HepG2 (cell line): ENCODE results near the gene FEM1C. TPM values are rescaled to one million over a fixed set of nuclear protein-coding genes. Genes with fewer than 3 reads are reported as not detected.

ENCODE experiments used
- ATAC-seq: fragments of 200-7000 bp; cut with Tn5 transposase; 3 replicates; pipeline ENCODE4 v1.9.1; 2020; ENCODE audit warnings: mild to moderate bottlenecking, moderate library complexity
- BruUV-seq: library from RNA; stranded (reverse); fragments of 400-500 nt; replicated peaks from 2 replicates; lab custom pipeline; 2021; lab: Mats Ljungman, UMichigan
- CTCF ChIA-PET: fragments of 300-600 bp; formaldehyde crosslinking; extraction: SDS; loops from one replicate; lab custom pipeline; 2021; ENCODE audit warnings: low total read pairs, inconsistent platforms, low intra/inter-chr PET ratio; lab: Yijun Ruan, JAX
- POLR2A ChIA-PET: fragments of 350-600 bp; sonication (Branson Sonifier 250); formaldehyde crosslinking; loops from one replicate; lab custom pipeline; 2020; ENCODE audit warnings: antibody characterized with exemption, inconsistent platforms; lab: Yijun Ruan, JAX
- DNase-seq: peaks from one replicate; pipeline ENCODE4 v3.0.0-alpha.2; 2015; ENCODE audit warnings: low spot score
- FAIRE-seq: peaks from 3 replicates; lab custom pipeline; 2011; peaks lifted over from hg19 to GRCh38; lab: Jason Lieb, UNC
- H2AFZ ChIP-seq: one replicate; pipeline ENCODE4 v1.6.1; 2011; ENCODE audit warnings: low read length, inconsistent platforms
- H3K27ac ChIP-seq: fragments of 300-600 bp; 3 replicates; pipeline ENCODE4 v1.8.0; 2011; ENCODE audit warnings: mixed run types, mild to moderate bottlenecking, mixed read lengths, low read length, inconsistent platforms; ENCODE audit not compliant: insufficient read depth; ENCODE audit errors: extremely low read length
- H3K27me3 ChIP-seq, 2 experiments: fragments of 200-600 bp in 1 of 2; 2 replicates in 1 of 2; 3 replicates in 1 of 2; pipeline versions ENCODE4 v1.6.0 to v1.8.0; 2011; ENCODE audit warnings: low read length in 2 of 2, mild to moderate bottlenecking in 2 of 2, moderate library complexity in 2 of 2, inconsistent platforms in 1 of 2; ENCODE audit not compliant: insufficient read depth in 2 of 2, control insufficient read depth in 1 of 2
- H3K36me3 ChIP-seq, 2 experiments: fragments of 200-600 bp in 1 of 2; replicated peaks in 1 of 2; 2 replicates in 1 of 2; 3 replicates in 1 of 2; pipeline versions ENCODE4 v1.5.1 to v1.8.0; 2011; ENCODE audit warnings: low read length in 2 of 2, inconsistent platforms in 1 of 2; ENCODE audit not compliant: insufficient read depth in 2 of 2, control insufficient read depth in 1 of 2
- H3K4me1 ChIP-seq: 2 replicates; pipeline ENCODE4 v1.5.1; 2012; ENCODE audit warnings: low read length, inconsistent platforms; ENCODE audit not compliant: insufficient read depth
- H3K4me2 ChIP-seq: 2 replicates; pipeline ENCODE4 v1.6.0; 2011; ENCODE audit warnings: low read depth, low read length, inconsistent platforms
- H3K4me3 ChIP-seq, 3 experiments: fragments of 200-600 bp in 1 of 3; sonication (generic), shearing (Covaris generic) in 1 of 3; replicated peaks in 1 of 3; 2 replicates each; pipeline ENCODE4 v1.5.1; 2011 to 2016; ENCODE audit warnings: low read length in 3 of 3, inconsistent platforms in 2 of 3, low read depth in 2 of 3, mild to moderate bottlenecking in 2 of 3, control low read depth in 1 of 3, mixed read lengths in 1 of 3; ENCODE audit not compliant: insufficient read depth in 1 of 3
- H3K79me2 ChIP-seq: one replicate; pipeline ENCODE4 v1.6.1; 2011; ENCODE audit warnings: low read length, inconsistent platforms; ENCODE audit not compliant: insufficient read depth
- H3K9ac ChIP-seq: 2 replicates; pipeline ENCODE4 v1.6.0; 2011; ENCODE audit warnings: mild to moderate bottlenecking, low read depth, low read length, inconsistent platforms; ENCODE audit not compliant: insufficient read depth
- H3K9me3 ChIP-seq: 2 replicates; pipeline ENCODE4 v1.5.1; 2012; ENCODE audit warnings: mild to moderate bottlenecking, low read length
- H4K20me1 ChIP-seq: 2 replicates; pipeline ENCODE4 v1.6.0; 2011; ENCODE audit warnings: inconsistent platforms, mild to moderate bottlenecking, low read length, moderate library complexity; ENCODE audit not compliant: insufficient read depth
- FOXP1 ChIP-seq, 2 experiments: fragments of 450-650 bp in 1 of 2; IDR thresholded peaks; 2 replicates each; pipeline ENCODE4 v1.6.1; 2017 to 2018; ENCODE audit warnings: antibody characterized with exemption in 1 of 2
- KLF9 ChIP-seq: IDR thresholded peaks from 2 replicates; pipeline ENCODE4 v1.6.1; 2016; ENCODE audit warnings: low read depth
- SIN3A ChIP-seq: IDR thresholded peaks from 2 replicates; pipeline ENCODE4 v1.6.1; 2011; ENCODE audit warnings: low read depth, mild to moderate bottlenecking, control low read depth, low read length, borderline replicate concordance
- SOX6 ChIP-seq, 2 experiments: fragments of 450-650 bp in 1 of 2; sonication (generic) in 1 of 2; formaldehyde crosslinking in 1 of 2; IDR thresholded peaks; 2 replicates each; pipeline versions ENCODE4 v1.4.0 to v1.6.1; 2017 to 2020; ENCODE audit warnings: antibody characterized with exemption in 1 of 2, mild to moderate bottlenecking in 1 of 2, missing genetic modification reagents in 1 of 2
- ZFP90 ChIP-seq: sonication (generic); formaldehyde crosslinking; IDR thresholded peaks from 2 replicates; pipeline ENCODE4 v1.8.0; 2022; ENCODE audit warnings: missing genetic modification reagents, mild to moderate bottlenecking, inconsistent platforms, borderline replicate concordance
- ZNF230 ChIP-seq: sonication (generic); formaldehyde crosslinking; IDR thresholded peaks from 2 replicates; pipeline ENCODE4 v1.4.0; 2020; ENCODE audit warnings: mild to moderate bottlenecking, missing genetic modification reagents
- ZNF720 ChIP-seq: sonication (generic); formaldehyde crosslinking; IDR thresholded peaks from 2 replicates; pipeline ENCODE4 v1.4.0; 2020; ENCODE audit warnings: missing genetic modification reagents
- WGBS: methylation state at CpG from one replicate; pipeline ENCODE4 v1.1.6; 2017; ENCODE audit warnings: low lambda C conversion rate; 5-methylcytosine and 5-hydroxymethylcytosine counted together
- in situ Hi-C: cut with HindIII; loops from 2 replicates; pipeline ENCODE4 v1.10.0; 2017; ENCODE audit warnings: low pct_unique_long_range_greater_than_20kb; ENCODE audit not compliant: extremely low pct_ligation_motif_present
- intact Hi-C: fragments of 100-400 bp; cut with micrococcal nuclease; formaldehyde crosslinking; loops from one replicate; pipeline ENCODE4 v1.10.0; 2022; ENCODE audit not compliant: unreplicated experiment
- polyA plus RNA-seq, 8 experiments: library from polyadenylated mRNA; depleted of rRNA in 3 of 8; stranded (reverse) in 7 of 8; unstranded in 1 of 8; fragments of >200 nt; fragmentation: Illumina TruSeq in 4 of 8; extraction: Trizol in 4 of 8; gene quantifications; 2 replicates each; pipeline versions ENCODE4 v1.2.1 to v1.2.3, GENCODE V29; 2011 to 2016; ENCODE audit warnings: low read depth in 4 of 8, missing spikeins in 1 of 8, mixed read lengths in 1 of 8; ENCODE audit not compliant: insufficient read depth in 1 of 8
- total RNA-seq, 5 experiments: library from RNA; depleted of rRNA; stranded (reverse); fragments of >200 nt; fragmentation: Illumina TruSeq; extraction: Trizol; gene quantifications; 2 replicates each; pipeline ENCODE4 v1.2.3, GENCODE V29; 2016; ENCODE audit warnings: low read depth in 1 of 5

FEM1C gene
- total and polyA plus RNA-seq, 2 of the 13 experiments (the other 11 are each of a cell fraction or from before 2014, with no cell fraction given), result 5.5 to 8.3 TPM

- Histone ChIP-seq H3K36me3 (no peaks in the 10 kb centered on the region), H4K20me1 (no peaks in the 10 kb centered on the region), H3K4me1 (peaks cover 11% of the 10 kb centered on the region), H3K9ac (no peak overlapping the region), H3K79me2 (no peaks in the 10 kb centered on the region), H2AFZ (no peak overlapping the region), H3K9me3 (no peaks in the 10 kb centered on the region), H3K27ac (no peak overlapping the region), H3K4me3 (no peak overlapping the region), H3K4me2 (0 out of 2 replicates have a peak overlapping the region, but pooled peaks have one; percentile 7), H3K27me3 (peaks cover 0 to 2% of the 10 kb centered on the region in 2 experiments; a peak in 1 of 5 replicates)
- intact Hi-C loops (no loop called here), in situ Hi-C loops (no loop called here)
- DNase-seq (peak; percentile 3), FAIRE-seq (no peak), ATAC-seq (no peak; the same call in 1 of the 3 replicates)
- 91% methylated on average over 3 of the region's 3 CpGs for WGBS
- TF ChIP-seq FOXP1 (IDR thresholded peaks at IDR 0.05) (no peak), FOXP1 (CRISPR knock-in tag; IDR thresholded peaks at IDR 0.05) (0 out of 2 replicates have a peak, but pooled peaks have one; percentile 20), SOX6 (IDR thresholded peaks at IDR 0.05) (no peak), SOX6 (CRISPR knock-in tag; IDR thresholded peaks at IDR 0.05) (peak; percentile 16; the same call in 1 of the 2 replicates), SIN3A (no peak), ZFP90 (no peak), KLF9 (CRISPR knock-in tag) (no peak), ZNF230 (no peak)
- ChIA-PET POLR2A (no interaction called here), CTCF (no interaction called here)
- BruUV-seq, result no TSS peak
These were observed 13.3 kb upstream of the FEM1C start for GRCh38 chr5:115557667-115558387.

- H3K9me3 ChIP-seq, result no peaks in the 10 kb centered on the region
- ChIA-PET CTCF (no interaction called here), POLR2A (no interaction called here)
- H3K4me3 ChIP-seq, result no peak overlapping the region
- ATAC-seq (no peak), DNase-seq (no peak), FAIRE-seq (no peak)
- no peak overlapping the region for H3K27ac ChIP-seq
- intact Hi-C loops, result no loop called here
- TF ChIP-seq ZNF720, result no peak
- H3K79me2 ChIP-seq, result no peaks in the 10 kb centered on the region
- in situ Hi-C loops, result no loop called here
- no peaks in the 10 kb centered on the region for H3K36me3 ChIP-seq
- H3K4me2 ChIP-seq, result no peak overlapping the region
- 3% methylated on average over 2 of the region's 2 CpGs for WGBS
- no TSS peak for BruUV-seq
- H3K27me3 ChIP-seq, result peaks cover 0 to 9% of the 10 kb centered on the region in 2 experiments; a peak in 2 of 5 replicates
- H2AFZ ChIP-seq, result no peak overlapping the region
- H4K20me1 ChIP-seq, result no peaks in the 10 kb centered on the region
- peaks cover 11% of the 10 kb centered on the region for H3K4me1 ChIP-seq
- H3K9ac ChIP-seq, result no peak overlapping the region
These were observed 11.7 kb upstream of the FEM1C start for GRCh38 chr5:115556276-115556675.
